GM21825 (cell line): Measurements from ENCODE around the gene A4GALT.
"Not testable (repeated sequence)": the region's sequence is repeated elsewhere in the genome, so short reads cannot be mapped to it uniquely, and the experiment has no call there.

Experiments
- ATAC-seq: cut with Tn5 transposase; IDR thresholded peaks from one replicate; pipeline ENCODE4 v1.9.1; 2021; ENCODE audit warnings: mild to moderate bottlenecking, moderate library complexity; ENCODE audit not compliant: unreplicated experiment

Gene A4GALT

DNA sequence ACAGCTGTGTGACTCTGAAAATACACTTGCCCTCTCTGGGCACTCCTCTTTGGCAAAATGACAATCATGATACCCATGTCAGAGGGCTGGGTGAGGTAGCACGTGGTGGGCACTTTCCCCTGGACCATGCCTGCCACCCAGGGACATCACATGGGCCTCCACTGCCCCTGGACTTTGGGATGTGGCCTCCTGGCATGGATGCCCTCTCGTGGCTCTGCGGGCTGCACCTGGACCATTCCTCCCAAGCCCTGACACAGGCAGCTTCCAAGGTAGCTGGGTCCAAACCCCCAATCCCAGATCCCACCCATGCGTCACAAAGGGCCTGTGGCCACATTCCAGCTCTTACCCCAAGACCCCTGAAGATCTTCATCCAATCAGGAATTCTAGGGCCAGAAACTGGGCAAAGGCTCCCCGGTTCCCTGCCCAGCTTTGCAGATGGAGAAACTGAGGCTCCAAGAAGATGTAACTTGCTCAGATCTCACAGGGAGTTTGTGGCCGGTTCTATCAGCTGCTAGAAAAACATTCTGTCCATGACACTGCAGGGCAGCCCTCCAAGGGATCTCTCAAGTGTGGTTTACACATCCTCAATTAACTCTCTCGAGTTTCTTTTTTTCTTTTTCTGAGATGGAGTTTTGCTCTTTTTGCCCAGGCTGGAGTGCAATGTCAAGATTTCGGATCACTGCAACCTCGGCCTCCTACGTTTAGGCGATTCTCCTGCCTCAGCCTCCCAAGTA, 36.0 kb downstream of the A4GALT start:
- ATAC-seq, result no peak

DNA sequence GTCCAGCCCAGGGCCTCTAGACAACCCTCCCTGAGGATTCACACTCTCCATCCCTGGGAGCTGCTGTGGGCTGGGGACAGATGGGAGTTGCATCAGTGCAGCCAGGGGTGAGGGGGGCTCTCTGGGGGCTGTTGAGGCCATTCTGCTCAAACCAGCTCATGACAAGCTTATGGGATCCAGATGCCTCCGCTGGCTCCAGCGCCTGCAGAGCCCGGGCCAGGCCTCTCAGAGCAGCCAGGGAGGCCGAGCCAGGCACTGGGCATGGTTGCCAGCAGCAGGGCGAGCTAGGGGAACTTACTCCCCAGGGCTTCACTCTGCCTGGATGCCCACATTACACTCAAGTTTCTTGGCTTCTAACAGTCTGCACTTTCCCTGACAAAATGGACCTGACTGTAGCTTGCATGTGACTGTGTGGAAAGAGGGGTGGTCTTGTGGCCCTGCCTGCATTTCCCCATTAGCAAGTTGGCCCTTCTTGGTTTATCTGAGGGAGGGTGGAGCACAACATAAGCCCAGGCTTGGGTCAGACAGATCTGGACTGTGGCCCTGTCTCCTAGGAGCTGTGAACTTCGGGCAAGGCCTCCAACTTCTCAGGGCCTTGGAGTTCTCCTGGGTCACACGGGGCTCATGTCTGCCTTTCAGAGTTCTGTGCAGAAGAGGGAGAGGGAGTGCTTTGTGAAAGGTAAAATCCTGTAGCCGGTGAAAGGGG, 36.9 kb downstream of the A4GALT start:
- ATAC-seq, result no peak

DNA sequence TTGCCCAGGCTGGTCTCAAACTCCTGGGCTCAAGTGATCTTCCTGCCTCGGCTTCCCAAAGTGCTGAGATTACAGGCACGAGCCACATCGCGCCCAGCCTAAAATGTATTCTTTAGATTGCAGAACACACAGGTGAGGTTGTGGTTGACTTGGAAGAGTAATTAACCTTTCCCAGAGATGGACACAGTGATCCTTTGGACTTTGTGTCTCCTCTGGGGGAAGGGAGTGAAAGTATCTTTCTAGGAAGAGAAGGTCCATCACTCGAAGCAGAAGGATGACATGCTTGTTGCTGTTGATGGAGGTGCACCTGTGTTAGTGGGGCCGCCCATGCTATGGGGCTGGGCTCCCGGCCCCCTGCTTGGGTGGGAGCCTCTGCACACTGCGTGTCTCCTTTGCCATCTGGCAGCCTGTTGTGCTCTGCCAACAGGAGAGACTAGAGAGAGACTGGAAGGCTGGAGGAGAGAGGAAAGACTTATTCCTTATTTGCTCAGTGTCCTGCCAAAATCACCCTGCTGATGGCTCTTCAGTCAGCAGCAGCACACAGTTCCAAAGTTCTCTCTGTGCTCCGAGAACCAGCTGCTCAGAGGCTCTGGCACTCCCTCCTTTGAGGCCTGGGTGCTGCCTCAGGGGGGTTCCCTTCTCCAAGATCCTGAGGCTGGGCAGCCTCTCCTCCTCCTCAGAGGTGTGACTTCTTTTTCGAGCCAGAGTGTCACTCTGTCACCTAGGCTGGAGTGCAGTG, 38.4 kb downstream of the A4GALT start:
- no peak for ATAC-seq

DNA sequence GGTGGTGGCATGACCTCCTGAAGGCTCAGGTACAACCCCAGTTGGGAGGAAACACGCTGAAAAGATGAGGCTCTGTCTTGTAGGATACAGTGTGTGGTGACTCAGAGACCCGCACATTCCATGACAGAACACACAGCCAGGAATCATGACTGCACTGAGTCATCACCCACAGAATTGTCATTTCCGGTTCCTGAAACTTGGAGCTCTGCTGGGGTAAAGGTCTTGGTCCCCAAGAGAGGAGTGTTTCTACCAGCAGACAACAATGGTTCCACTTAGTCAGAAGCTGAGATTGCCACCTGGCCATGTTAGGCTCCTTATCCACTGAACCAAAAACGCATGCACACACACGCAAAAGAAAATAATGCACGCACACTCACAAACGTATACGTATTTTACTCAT, 40.0 kb downstream of the A4GALT start:
- no peak for ATAC-seq

DNA sequence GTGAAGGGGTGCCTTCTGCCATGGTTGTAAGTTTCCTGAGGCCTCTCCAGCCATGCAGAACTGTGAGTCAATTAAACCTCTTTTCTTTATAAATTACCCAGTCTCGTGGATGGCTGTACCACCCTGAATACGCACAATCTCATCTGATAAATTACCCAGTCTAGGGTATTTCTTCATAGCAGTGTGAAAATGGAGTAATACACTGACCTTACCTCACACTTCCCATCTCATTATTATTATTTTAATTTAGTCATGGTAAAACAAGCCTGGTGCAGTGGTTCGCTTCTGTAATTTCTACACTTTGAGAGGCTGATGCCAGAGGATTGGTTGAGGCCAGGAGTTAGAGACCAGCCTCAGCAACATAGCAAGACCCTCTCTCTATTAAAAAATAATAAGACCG, 41.0 kb downstream of the A4GALT start:
- no peak for ATAC-seq

DNA sequence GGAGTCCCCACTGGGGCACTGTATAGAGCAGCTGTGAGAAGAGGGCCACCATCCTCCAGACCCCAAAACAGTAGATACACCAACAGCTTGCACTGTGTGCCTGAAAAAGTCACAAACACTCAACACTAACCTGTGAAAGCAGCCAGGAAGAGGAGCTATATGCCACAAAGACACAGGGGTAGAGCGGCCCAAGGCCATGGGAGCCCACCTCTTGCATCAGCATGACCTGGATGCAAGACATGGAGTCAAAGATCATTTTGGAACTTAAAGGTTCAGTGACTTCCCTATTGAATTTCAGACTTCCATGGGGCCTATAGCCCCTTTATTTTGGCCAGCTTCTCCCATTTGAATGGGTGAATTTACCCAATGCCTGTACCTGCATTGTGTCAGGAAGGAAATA, 41.8 kb downstream of the A4GALT start:
- no peak for ATAC-seq

DNA sequence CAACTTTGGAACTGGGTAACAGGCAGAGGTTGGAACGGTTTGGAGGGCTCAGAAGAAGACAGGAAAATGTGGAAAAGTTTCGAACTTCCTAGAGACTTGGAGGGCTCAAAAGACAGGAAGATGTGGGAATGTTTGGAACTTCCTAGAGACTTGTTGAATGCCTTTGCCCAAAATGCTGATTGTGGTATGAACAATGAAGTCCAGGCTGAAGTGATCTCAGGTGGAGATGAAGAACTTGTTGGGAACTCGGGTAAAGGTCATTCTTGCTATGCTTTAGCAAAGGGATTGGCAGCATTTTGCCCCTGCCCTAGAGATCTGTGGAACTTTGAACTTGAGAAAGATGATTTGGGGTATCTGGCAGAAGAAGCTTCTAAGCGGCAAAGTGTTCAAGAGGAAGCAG, 42.7 kb downstream of the A4GALT start:
- ATAC-seq, result not testable (repeated sequence)

DNA sequence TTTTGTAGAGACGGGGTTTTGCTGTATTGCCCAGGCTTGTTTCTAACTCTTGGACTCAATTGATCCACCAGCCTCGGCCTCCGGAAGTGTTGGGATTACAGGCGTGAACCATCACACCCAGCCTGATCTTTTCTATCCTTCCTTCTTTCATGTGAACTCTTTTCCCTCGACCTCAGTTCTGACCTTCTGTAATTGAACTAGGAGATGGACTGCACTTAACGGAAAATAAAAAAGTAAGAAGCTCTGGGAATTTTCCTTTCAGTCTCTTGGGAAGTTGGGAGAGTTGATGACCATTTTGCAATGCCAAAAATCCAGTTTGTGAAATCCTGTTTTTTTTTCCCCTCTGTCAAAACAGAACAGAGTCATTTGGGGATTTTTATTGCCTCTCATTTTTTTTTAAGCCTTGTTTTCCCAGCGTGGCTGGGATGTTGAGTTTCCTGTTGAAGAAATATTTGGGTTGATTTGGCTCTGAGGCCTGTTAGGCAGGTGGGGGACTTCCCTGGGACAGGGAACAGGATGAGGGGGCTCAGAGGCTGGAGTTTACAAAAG, 44.5 kb downstream of the A4GALT start:
- no peak for ATAC-seq

DNA sequence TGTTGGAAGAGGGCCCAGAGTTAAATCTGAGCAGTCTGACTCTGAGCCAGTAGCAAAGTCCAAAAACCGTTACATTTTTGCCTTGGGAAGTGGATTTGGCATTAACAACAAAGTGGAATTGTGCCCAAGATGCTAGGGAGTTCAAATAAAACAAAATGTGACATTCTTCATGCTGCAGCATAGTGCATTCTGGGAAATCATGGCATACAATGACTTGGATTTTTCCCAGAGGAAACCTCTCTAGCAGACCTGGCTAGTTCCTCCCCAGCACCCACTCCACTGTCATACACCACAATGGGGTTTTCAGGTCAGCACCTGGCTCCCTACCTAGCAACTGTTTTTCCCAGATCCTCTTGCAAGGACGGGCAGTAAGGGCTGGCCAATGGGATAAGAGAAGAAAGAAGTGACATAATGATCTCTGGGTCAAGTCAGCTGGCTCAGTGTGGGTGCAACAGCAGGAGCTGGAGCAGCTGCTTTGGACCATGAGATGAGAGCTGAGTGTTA, 46.7 kb downstream of the A4GALT start:
- no peak for ATAC-seq

DNA sequence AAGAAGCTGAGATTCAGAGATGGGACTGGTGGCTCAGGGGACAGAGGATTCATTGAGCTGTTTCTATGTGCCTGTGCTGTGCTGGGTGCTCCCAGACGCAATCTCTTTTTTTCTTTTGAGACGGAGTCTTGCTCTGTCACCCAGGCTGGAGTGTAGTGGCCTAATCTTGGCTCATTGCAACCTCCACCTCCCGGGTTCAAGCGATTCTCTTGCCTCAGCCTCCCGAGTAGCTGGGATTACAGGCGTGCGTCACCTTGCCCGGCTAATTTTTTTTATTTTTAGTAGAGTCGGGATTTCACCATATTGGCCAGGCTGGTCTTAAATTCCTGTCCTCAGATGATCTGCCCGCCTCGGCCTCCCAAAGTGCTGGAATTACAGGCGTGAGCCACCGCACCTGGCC, 47.6 kb downstream of the A4GALT start:
- not testable (repeated sequence) for ATAC-seq

DNA sequence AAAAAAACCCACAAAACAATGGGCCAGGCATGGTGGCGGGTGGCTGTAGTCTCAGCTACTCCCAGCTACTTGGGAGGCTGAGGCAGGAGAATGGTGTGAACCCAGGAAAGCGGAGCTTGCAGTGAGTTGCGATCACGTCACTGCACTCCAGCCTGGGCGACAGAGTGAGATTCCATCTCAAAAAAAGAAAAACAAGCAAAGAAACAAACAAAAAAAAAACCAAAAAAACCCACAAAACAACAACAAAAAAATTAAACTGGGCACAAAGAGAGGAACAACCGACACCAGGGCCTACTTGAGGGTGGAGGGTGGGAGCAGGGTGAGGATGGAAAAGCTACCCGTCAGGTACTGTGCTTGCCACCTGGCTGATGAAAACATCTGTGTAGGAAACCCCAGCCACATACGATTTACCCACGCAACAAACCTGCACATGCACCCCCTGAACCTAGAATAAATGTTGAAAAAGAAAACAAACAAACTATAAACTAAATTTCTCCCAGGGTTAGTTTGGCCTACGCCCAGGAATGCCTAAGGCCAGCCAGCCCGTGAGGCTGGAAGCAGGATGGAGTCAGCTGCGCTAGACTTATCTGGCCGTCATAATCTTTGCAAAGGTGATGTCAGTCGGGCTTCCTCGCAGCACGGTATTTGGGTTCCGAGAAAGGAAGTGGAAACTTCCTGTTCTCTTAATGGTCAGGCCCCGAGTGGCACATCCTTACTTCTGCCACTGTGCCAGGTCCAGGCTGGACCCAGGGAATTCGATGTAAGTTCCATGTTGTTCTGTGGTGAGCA, 49.6 kb downstream of the A4GALT start:
- no peak for ATAC-seq

DNA sequence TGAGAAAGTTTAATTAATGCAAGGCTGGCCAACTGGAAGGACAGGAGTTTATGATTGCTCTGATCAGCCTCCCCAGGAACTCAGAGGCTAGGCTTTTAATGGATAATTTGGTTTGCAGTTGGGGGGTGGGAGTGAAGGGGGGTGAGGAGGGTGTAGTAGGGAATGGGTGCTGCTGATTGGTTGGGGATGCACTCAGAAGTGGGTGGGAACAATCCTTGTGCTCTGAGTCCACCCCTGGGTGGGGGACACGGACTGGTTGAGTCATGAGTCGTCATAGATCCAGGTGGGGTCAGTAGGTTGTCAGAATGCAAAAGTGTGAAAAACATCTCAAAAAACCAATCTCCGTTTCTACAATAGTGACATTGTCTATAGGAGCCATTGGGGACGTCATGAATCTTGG, 50.6 kb downstream of the A4GALT start:
- ATAC-seq, result no peak

DNA sequence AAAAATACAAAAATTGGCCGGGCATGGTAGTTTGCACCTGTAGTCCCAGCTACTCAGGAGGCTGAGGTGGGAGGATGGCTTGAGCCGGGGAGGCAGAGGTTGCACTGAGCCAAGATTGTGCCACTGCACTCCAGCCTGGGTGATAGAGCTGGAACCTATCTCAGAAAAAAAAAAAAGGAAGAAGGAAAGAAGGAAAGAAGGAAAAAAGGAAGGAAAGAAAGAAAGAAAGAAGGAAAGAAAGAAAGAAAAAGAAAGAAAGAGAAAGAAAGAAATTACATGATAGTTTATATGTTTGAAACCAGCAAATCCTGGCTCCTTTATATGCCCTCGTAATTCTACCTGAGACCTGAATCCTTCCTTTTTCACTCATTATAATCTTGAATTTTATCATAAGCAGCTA, 54.3 kb downstream of the A4GALT start:
- ATAC-seq, result not testable (repeated sequence)

DNA sequence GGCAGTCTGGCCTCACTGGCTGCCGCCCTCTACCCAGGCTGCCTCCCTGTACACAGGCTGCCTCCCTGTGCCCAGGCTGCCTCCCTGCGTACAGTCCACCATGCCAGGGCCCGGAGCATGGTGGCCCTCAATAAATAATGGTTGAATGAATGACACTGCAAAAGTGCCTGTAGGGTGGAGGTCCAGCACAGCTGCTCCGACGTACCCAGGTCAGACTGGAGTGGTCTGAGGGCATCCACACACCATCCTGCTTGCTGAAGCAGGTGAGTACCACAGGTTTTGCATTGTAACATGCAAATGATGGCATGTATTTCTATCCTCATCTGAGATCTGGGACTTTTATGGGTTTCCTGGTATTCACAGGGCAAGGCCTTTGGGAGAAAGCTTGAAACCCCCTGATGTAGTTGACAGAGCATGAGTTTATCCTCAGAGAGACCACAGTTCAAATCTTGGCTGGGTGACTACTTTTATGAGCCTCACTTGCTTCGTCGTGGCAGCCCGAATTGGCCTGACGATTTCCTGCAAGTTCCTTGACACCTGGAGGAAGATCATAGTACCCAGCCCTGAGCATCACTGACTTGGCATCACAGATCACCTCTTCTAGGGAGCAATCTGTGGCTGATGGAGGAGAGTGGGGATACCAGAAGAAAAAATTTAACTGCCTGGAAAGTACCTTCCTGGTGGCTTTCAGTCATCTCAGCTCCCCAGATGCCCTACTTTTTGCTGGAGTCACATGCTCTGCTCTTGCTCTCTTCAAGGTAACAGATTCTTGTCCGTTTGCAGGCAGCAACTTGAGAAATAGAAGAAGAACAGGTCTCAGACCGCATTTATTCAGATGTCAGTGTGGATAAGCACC, 55.5 kb downstream of the A4GALT start:
- ATAC-seq, result no peak

DNA sequence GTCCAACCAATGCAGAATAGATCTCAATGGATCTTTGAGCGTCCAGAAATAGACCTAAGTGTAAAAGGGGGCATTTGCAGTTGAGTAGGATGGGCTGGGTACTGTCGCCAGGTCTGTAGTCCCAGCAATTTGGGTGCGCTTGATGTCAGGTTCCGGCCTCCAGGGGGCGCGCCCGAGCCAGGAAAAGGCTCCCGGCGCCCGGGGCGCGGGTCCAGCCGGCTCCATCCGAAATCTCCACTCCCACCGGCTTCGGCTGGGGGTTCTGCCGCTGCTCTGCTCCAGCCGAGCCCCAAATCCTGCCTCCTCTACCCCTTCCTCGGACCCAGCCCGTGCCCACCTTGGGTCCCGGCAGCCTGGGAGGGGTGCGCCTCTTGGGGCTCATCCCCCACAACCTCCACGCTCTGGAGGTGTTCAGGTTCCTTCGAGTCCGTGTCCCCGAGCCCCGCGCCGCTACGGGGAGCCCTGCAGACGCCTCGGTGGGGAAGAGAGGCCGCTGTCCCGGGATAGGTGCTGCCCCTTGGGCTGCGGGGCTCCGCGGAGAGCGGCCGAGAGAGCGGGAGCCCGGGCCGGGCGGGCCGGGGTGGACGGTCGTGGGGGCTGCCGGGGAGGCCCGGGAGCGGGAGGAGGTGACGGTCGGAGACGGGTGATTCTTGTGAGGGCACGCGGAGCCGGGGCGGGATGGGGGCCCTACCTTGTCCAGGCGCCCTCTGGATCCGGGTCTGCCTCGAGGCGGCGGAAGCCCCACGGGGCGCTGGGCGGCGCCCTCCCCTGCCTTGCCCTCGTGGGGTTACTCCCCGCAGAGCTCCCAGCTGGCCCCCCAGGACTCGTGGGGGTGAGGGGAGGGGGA, 58.5 kb downstream of the A4GALT start:
- ATAC-seq, result no peak

DNA sequence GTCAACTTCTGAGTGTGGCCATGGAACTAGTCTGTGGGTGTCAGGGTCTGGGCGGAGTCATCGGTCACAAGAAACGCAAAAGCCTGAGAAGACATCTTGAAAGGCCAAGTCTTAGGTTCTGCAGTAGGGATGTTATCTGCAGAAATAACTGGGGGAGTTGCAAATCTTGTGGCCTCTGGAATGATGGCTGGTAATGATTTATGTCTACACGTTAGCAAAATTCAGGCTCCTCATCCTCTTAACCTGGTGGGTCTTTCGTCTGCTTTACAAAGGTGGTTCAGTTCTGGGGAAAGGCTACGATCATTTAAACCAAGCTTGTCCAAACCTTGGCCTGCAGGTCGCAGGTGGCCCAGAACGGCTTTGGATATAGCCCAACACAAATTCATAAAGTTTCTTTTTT, 64.1 kb downstream of the A4GALT start:
- no peak for ATAC-seq

DNA sequence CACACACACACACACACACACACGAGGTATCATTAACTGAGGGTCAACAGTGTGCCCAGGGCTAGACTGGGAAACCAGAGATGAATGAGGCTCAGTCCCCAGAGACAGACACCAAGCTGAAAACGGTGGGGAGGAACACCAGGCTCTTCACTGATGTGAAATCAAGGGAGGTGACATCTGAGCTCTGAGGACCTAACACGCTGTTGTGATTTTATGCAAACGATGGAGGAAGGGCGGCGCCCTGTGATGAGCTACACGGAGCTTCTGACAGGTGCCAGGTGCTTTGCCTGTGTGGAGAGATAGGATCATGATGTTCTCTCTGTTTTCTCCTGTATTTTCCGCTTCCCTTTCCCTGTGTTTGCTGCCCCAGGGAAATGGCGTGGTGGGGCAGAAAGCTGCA, 65.0 kb downstream of the A4GALT start:
- no peak for ATAC-seq

DNA sequence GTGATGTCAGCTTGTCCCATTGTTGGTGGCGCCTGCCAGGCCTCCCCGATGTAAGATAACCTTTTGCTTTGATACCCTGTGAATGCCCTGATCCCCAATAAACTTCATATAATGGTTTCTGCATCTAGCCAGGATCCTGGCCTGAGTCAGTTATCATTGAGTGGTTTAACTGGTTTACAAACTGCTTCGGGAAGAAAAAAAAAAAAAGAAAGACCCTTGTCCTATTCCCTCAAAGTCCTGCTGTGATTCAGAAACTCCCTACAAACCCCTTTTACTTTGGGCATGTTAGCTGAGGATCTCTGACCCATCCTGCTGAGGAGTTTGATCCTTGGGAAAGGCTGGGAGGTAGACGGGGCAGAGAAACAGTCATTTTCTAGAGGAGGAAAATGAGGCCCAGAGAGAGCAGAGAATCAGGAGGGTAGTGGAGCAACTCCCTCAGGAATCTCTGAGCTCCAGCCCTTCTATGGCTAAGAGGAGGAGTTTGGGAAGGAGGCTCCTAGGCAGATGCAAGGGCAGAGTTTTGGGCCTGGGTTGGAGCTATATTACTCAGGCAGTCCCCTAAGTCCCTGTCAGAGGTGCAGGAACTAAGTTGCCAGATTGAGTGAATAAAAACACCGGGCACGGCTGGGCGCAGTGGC, 66.1 kb downstream of the A4GALT start:
- no peak for ATAC-seq
